Measurements from ENCODE around the gene STOML2. TPM values are rescaled to one million over a fixed set of nuclear protein-coding genes. Genes with fewer than 3 reads are reported as not detected.
A peak's percentile ranks its signal among the peaks of the same experiment; 100 is the strongest.
"Not testable (repeated sequence)": the region's sequence is repeated elsewhere in the genome, so short reads cannot be mapped to it uniquely, and the experiment has no call there.

STOML2 gene
- 100 to 1,000 TPM in 1 of 6 experiments, 10 to 100 TPM in 5; 59.8 to 102 (median 69.3) TPM for total RNA-seq
- long read RNA-seq, transcript STOML2-201 (10 exons, 1,278 nt) = major isoform, 44 of 47 reads
- long read RNA-seq, partial matches to known transcripts = 2 of 47 reads
- long read RNA-seq, other reads (novel, unspliced or antisense) = 1 of 47 reads

- Histone ChIP-seq H3K4me3 (peak within 1 kb of the TSS; percentile 49 to 94 (median 76)), H3K9me3 (no peaks in the 10 kb centered on the region), H3K27ac (peak within 1 kb of the TSS; percentile 14 to 82 (median 53)), H3K27me3 (no peaks in the 10 kb centered on the region), H3K36me3 (peaks cover 0 to 62% (median 14%) of the 10 kb centered on the region in 4 donors), H3K4me1 (peaks cover 0 to 19% (median 5%) of the 10 kb centered on the region in 4 donors)
- WGBS (ENCODE audit: insufficient coverage, low coverage, low lambda C conversion rate, missing lambda C conversion rate) = 0% methylated on average over 44 of the region's 57 CpGs
- ATAC-seq (peak; percentile 97 to 99 (median 98)), DNase-seq (peak; percentile 92 to 96 (median 95))
- intact Hi-C loops (cut with DNase I) = no loop called here
- TF ChIP-seq POLR2A (IDR thresholded peaks at IDR 0.05) (peak; percentile 64), CTCF (IDR thresholded peaks at IDR 0.05) (no peak)
Measured at GRCh38 chr9:35102769-35103659, at the start of gene STOML2. STOML2 (minus strand) TSS chr9:35103131; CDS start chr9:35103094, 37 bp downstream.

- ATAC-seq; H3K4me3 ChIP-seq; H3K27me3 ChIP-seq; H3K9me3 ChIP-seq; H3K36me3 ChIP-seq; DNase-seq; H3K27ac ChIP-seq; H3K4me1 ChIP-seq; intact Hi-C loops (cut with DNase I): not testable (repeated sequence)
- WGBS (ENCODE audit: insufficient coverage, low coverage, low lambda C conversion rate, missing lambda C conversion rate) = 81% methylated on average over 5 of the region's 5 CpGs
Measured at GRCh38 chr9:35147941-35148563, 45.1 kb upstream of the STOML2 start.

- H3K9me3 ChIP-seq = peaks cover 0 to 13% (median 2%) of the 10 kb centered on the region in 4 donors
- 82% methylated on average over 3 of the region's 5 CpGs for WGBS (ENCODE audit: insufficient coverage, low coverage, low lambda C conversion rate, missing lambda C conversion rate)
- H3K36me3 ChIP-seq = no peaks in the 10 kb centered on the region
- intact Hi-C loops (cut with DNase I) = no loop called here
- no peaks in the 10 kb centered on the region for H3K4me1 ChIP-seq
- no peak for ATAC-seq
- H3K27ac ChIP-seq = no peak overlapping the region
- no peak overlapping the region for H3K4me3 ChIP-seq
- TF ChIP-seq POLR2A (IDR thresholded peaks at IDR 0.05) (no peak), CTCF (IDR thresholded peaks at IDR 0.05) (no peak)
- H3K27me3 ChIP-seq = no peaks in the 10 kb centered on the region
- DNase-seq = no peak
Measured at GRCh38 chr9:35142037-35142436, 39.1 kb upstream of the STOML2 start.

- no peak for ATAC-seq
- 83% methylated on average over 2 of the region's 2 CpGs for WGBS (ENCODE audit: insufficient coverage, low coverage, low lambda C conversion rate, missing lambda C conversion rate)
- Histone ChIP-seq H3K9me3 (peaks cover 0 to 12% (median 2%) of the 10 kb centered on the region in 4 donors), H3K4me3 (no peak overlapping the region), H3K27me3 (no peaks in the 10 kb centered on the region), H3K4me1 (no peaks in the 10 kb centered on the region), H3K27ac (no peak overlapping the region), H3K36me3 (no peaks in the 10 kb centered on the region)
- DNase-seq = no peak
- no peak for TF ChIP-seq POLR2A (IDR thresholded peaks at IDR 0.05)
- TF ChIP-seq CTCF (IDR thresholded peaks at IDR 0.05) = no peak
- intact Hi-C loops (cut with DNase I) = no loop called here
Measured at GRCh38 chr9:35140093-35140492, 37.2 kb upstream of the STOML2 start.

Data from right lobe of liver (tissue), 6 donors.